ENCODE results near the gene MYO7A. TPM values are rescaled to one million over a fixed set of nuclear protein-coding genes. Genes with fewer than 3 reads are reported as not detected.

Gene MYO7A
- total and polyA plus RNA-seq, 2 experiments from 2014 or later, result 0.48 to 1.6 TPM

GRCh38 chr11:77202941-77203900 is 75.2 kb downstream of the MYO7A start:
- no peak for DNase-seq (ENCODE audit: low read depth in 1 of 2, low spot score in 1 of 2)

GRCh38 chr11:77203901-77204753 is 76.1 kb downstream of the MYO7A start:
- no peak for TF ChIP-seq CTCF (IDR thresholded peaks at IDR 0.05; ENCODE audit: low read depth, low read length)
- no peak for DNase-seq (ENCODE audit: low read depth in 1 of 2, low spot score in 1 of 2)
- Histone ChIP-seq H3K27ac (no peak overlapping the region), H3K4me3 (no peak overlapping the region), H3K9me3 (ENCODE audit: low read depth) (no peaks in the 10 kb centered on the region), H3K36me3 (no peaks in the 10 kb centered on the region), H3K4me1 (ENCODE audit: low read depth) (no peaks in the 10 kb centered on the region), H3K27me3 (no peaks in the 10 kb centered on the region)

More at GRCh38 chr11:77202941-77203900, 75.2 kb downstream of the MYO7A start:
- H3K9me3 ChIP-seq (ENCODE audit: low read depth), result no peaks in the 10 kb centered on the region
- H3K4me3 ChIP-seq, result no peak overlapping the region
- H3K36me3 ChIP-seq, result no peaks in the 10 kb centered on the region
- H3K4me1 ChIP-seq (ENCODE audit: low read depth), result no peaks in the 10 kb centered on the region
- no peak overlapping the region for H3K27ac ChIP-seq
- TF ChIP-seq CTCF (IDR thresholded peaks at IDR 0.05; ENCODE audit: low read depth, low read length), result no peak
- no peaks in the 10 kb centered on the region for H3K27me3 ChIP-seq

- Histone ChIP-seq H3K27ac (no peak overlapping the region), H3K4me3 (no peak overlapping the region), H3K36me3 (no peaks in the 10 kb centered on the region), H3K4me1 (ENCODE audit: low read depth) (no peaks in the 10 kb centered on the region), H3K27me3 (no peaks in the 10 kb centered on the region), H3K9me3 (ENCODE audit: low read depth) (no peaks in the 10 kb centered on the region)
- TF ChIP-seq CTCF (IDR thresholded peaks at IDR 0.05; ENCODE audit: low read depth, low read length), result no peak
- no peak for DNase-seq (ENCODE audit: low read depth in 1 of 2, low spot score in 1 of 2)
These were observed 76.9 kb downstream of the MYO7A start for GRCh38 chr11:77204754-77205466.

GRCh38 chr11:77205467-77206263 is 77.6 kb downstream of the MYO7A start:
- no peak overlapping the region for H3K27ac ChIP-seq
- H3K4me3 ChIP-seq, result no peak overlapping the region
- H3K36me3 ChIP-seq, result no peaks in the 10 kb centered on the region
- DNase-seq (ENCODE audit: low read depth in 1 of 2, low spot score in 1 of 2), result no peak
- H3K9me3 ChIP-seq (ENCODE audit: low read depth), result no peaks in the 10 kb centered on the region
- no peaks in the 10 kb centered on the region for H3K27me3 ChIP-seq
- no peaks in the 10 kb centered on the region for H3K4me1 ChIP-seq (ENCODE audit: low read depth)
- TF ChIP-seq CTCF (IDR thresholded peaks at IDR 0.05; ENCODE audit: low read depth, low read length), result no peak

Measured in cardiac muscle cell (in vitro differentiated cells and primary cell).